SKM-1 (cell line): ENCODE results near the gene SAMM50.

Experiments
- DNase-seq: peaks from one replicate; lab custom pipeline; 2025; ENCODE audit not compliant: unreplicated experiment; lab: John Stamatoyannopoulos, UW

SAMM50 gene

GRCh38 chr22:43976861-43977795, 21.9 kb downstream of the SAMM50 start:
- no peak for DNase-seq

DNA sequence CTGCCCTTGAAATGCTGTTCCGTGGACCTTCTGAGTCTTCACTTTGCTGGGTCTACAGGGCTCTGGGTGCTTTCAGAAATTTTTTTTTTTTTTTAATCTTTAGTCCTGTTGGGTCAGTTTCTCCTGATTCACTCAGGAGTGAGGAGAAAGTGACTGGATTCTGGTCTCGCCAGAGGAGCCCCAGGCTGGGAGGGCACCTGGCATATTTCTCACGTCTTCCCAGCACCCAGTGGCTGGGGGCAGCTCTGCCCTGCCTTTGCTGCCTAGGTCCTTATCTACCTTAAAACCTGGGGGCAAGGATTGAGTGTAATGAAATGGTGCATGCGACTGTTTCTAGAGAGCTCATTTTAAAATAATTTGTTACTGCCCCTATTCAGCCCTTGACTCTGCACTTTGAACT, 23.3 kb downstream of the SAMM50 start:
- DNase-seq = no peak

DNA sequence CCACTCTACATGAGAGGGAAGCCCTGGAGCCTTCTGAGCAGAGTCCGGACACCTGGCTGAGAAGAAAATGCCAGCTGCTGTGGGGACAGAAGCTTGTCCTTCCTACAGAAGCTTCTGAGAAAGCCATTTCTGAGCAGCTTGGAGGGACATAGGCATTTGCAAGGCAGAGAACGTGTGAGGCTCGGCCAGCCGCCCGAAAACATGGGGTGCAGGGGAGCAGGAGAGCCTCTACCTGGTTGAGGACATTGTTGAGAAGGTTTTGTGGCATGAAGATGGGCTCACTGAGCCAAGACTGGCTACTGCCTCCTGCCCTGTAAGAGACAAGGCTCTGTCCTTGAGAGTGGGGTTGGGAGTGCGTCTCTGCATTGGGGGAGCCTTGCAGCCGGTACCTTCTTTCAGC, 25.3 kb downstream of the SAMM50 start:
- DNase-seq = no peak

- DNase-seq = no peak
Measured at GRCh38 chr22:43980996-43981395, 25.8 kb downstream of the SAMM50 start.

DNA sequence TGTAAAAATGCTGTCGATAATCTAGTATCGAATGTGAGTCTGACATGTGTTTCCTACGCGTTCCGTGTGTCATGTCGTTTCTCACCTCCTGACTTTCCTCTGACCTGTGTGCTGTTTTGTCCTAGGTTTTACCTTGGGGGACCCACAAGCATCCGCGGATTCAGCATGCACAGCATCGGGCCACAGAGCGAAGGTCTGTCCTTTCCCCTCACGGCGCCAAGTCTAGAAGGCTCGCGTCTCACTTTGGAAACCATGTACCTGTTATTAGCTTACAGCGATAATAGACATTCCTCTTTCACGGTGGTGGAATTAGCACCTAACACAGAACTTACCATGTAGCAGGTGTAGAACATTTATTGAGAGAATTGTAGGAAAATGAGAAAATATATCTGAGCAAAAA, 28.6 kb downstream of the SAMM50 start:
- DNase-seq = no peak

- DNase-seq = no peak
Measured at GRCh38 chr22:43985532-43985931, 30.3 kb downstream of the SAMM50 start.

DNA sequence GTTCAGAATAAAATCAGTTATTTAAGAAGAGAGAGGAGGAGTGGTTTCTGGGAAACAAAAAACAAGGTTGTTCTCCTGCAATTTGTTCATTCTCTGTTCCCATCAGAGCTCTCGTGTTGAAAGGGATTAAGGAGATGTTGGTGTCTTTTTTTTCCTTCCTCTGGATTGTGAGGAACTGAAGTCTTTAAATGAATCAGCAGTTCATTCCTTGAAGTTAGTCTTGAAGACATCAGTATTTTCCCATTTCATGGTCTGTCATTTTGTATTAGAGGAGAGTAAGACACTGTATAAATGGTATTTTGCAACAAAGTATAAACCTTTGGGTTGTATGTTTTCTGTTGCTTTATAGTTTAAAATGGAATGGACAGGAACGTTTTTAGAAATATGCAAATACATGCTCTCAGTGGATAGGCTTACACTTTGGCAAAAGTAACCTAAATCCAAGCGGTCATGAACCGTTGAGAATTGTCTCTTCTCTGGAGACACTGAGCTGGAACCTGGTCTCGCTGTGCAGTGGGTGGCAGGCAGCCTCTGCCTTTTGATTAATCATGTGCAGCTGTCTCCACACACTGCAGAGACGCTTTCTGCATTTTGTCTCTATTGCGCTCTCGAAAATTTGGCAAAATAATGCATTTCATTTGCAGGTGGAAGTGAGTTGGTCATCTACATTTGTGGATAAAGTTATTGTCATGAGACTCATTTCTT, 33.0 kb downstream of the SAMM50 start:
- DNase-seq = no peak

- no peak for DNase-seq
Measured at GRCh38 chr22:43988960-43989359, 33.7 kb downstream of the SAMM50 start.

DNA sequence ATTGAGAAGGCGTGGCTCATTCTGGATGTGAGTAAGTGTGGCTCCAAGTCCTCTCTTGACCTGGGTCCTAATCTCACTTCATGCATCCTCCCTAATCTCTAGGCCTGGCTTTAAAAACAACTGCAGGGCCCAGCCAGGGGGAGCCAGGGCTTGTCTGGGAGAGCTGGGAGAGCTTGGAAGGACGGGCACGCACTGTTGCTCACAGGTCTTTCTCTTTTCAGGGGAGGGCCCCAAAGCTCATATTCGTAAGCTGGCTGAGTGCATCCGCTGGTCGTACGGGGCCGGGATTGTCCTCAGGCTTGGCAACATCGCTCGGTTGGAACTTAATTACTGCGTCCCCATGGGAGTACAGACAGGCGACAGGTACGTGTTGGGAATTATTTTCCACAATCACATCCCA, 34.8 kb downstream of the SAMM50 start:
- DNase-seq = no peak

- no peak for DNase-seq
Measured at GRCh38 chr22:43991316-43992020, 36.2 kb downstream of the SAMM50 start.

- DNase-seq = no peak
Measured at GRCh38 chr22:43992331-43992821, 37.1 kb downstream of the SAMM50 start.

GRCh38 chr22:43993072-43993760, 38.0 kb downstream of the SAMM50 start:
- peak; percentile 15 for DNase-seq

DNA sequence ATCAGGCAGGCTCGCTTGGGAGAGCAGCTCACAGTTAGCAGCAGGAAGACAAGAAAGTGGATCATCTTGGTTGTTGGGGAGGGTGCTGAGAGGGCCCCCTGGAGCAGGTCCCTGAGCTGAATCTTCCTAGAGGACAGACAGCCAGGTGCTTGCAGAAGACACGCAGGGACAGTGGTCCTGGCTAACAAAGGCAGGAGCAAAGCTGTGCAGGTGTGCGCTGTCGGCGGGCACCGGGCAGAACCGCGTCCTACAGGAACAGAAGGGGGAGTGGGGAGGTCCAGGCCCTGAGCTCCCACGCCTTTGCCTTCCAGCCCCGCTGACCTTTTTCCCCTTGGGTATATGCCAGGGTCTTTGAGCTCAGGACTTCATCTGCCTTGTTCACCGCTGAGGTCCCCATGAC, 38.8 kb downstream of the SAMM50 start:
- no peak for DNase-seq

DNA sequence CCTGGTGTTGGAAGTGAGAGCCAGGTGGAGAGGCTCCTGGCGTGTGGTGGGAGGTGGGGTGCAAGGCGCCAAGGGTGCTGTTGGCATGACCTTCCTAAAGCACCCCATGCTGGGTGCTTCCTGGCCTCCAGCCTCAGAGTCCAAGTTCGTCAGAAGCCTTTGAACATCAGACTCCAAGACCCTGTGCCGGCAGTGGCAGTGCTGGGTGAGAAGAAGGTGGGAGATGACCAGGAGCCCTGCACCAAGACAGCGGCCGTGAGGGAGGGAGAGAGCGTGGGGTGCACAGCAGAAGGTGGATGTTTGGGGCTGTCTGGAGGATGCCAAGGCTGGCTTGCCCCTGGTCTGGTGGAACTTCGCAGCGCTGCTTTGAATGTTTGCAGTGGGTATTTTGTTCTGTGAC, 39.2 kb downstream of the SAMM50 start:
- DNase-seq = no peak

- DNase-seq = no peak
Measured at GRCh38 chr22:43995057-43995685, 39.9 kb downstream of the SAMM50 start.

GRCh38 chr22:43995798-43996169, 40.5 kb downstream of the SAMM50 start:
- no peak for DNase-seq

GRCh38 chr22:43996170-43996980, 41.1 kb downstream of the SAMM50 start:
- no peak for DNase-seq

DNA sequence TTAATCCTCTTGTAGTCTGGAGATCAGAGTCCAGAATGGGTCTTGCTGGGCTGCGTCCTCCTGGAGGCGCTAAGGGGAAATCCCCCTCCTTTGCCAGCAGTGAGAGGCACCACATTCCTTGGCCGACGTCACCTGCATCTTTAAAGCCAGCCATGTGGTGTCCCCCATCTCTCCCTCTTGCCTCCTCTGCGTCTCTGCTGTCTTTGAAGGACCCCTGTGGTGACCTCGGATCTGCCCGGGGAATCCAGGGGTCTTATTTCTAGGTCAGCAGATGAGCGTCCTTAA, 41.7 kb downstream of the SAMM50 start:
- DNase-seq = no peak

DNA sequence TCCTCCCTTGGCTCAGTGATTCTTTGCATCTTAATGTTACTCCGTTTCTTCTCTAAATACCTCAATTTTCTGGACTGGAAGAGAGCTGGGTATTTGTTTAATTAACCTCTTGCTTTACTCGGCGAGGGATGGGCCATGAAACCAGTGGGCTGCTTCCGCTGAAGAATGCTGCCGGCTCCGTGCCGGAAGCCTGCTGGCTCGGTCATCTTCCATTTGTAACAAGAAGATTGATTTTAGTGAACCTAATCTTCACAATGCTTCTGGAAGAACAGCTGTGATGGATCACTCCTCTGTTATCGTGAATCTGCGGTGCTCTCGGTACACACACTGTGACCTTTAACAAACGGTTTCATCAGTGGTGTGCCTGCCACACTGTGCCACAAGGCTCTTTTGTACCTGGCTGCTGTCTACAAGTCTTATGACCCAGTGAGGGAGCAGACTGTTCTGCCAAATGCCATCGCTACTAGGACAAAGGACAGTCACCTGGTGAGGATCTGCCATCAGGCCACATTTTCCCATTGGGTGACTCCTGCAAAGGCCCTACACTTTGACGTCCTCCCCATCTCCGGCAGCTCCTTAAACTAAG, 43.5 kb downstream of the SAMM50 start:
- DNase-seq = no peak

DNA sequence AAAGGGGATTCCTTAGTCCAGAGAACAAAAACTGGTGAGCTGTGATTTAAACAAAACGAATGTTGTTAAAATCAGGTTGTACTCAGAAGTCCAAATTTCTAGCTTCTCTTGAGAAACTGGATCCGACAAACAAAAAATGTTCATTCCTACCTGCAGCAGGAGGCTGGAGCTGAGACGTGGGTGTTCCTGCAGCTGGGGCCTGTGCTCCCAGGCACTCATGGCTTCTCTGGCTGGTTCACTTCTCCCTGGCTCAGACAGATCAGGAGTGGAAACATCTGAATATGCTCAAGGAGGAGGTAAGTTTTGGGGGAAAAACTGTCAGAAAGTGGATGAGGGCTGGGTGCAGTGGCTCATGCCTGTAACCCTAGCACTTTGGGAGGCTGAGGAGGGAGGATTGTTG, 44.1 kb downstream of the SAMM50 start:
- no peak for DNase-seq
